ENCODE measurements around the gene XKR8.

Gene XKR8, protein sequence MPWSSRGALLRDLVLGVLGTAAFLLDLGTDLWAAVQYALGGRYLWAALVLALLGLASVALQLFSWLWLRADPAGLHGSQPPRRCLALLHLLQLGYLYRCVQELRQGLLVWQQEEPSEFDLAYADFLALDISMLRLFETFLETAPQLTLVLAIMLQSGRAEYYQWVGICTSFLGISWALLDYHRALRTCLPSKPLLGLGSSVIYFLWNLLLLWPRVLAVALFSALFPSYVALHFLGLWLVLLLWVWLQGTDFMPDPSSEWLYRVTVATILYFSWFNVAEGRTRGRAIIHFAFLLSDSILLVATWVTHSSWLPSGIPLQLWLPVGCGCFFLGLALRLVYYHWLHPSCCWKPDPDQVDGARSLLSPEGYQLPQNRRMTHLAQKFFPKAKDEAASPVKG

DNA sequence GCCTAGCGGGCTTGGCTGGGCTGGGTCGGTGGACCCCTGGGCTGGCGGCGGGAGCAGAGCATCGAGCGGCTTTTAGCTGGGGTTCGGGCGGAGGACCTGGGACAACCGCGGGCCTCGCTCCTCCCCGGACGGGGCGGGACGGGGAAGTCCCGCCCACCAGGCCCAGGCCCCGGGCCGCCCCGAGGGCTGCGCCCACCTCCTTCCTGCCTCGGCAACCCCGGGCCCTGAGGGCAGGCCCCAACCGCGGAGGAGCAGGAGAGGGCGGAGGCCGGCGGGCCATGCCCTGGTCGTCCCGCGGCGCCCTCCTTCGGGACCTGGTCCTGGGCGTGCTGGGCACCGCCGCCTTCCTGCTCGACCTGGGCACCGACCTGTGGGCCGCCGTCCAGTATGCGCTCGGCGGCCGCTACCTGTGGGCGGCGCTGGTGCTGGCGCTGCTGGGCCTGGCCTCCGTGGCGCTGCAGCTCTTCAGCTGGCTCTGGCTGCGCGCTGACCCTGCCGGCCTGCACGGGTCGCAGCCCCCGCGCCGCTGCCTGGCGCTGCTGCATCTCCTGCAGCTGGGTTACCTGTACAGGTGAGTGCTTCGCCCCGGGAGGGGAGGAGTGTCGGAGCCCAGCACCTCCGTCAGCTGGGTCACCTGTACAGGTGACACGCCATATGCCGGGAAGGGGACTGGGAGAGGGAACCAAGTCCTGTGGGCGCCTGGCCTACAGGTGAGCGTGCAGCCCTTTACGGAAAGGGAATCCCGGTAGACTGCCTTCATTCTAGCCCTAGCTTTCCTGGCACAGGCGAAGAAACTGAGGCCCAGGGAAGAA lies at the start of gene XKR8:
Gene XKR8 (plus strand): TSS at position 182 of the 812 bp plus-strand sequence. CDS start 97 bp downstream, at position 279.
- DNase-seq (ENCODE audit: low spot score): peak; percentile 79

DNA sequence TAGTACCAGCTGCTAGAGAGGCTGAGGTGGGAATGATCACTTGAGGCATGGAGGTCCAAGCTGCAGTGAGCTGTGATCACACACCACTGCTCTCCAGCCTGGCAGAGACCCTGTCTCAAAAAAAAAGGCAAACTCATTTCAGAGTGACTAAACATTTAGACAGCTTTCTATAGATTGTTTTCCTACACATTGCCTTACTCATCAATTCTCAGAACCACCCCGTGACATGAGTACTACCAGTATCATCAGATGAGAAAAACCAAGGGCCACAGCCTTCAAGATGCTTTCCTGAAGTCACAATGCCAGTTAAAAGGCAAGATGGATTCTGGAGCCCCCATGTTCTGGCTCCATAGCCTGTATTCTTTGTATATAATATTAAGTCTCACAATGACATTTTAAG lies 47.3 kb upstream of the XKR8 start:
- peak; percentile 58 for DNase-seq (ENCODE audit: low spot score)

DNA sequence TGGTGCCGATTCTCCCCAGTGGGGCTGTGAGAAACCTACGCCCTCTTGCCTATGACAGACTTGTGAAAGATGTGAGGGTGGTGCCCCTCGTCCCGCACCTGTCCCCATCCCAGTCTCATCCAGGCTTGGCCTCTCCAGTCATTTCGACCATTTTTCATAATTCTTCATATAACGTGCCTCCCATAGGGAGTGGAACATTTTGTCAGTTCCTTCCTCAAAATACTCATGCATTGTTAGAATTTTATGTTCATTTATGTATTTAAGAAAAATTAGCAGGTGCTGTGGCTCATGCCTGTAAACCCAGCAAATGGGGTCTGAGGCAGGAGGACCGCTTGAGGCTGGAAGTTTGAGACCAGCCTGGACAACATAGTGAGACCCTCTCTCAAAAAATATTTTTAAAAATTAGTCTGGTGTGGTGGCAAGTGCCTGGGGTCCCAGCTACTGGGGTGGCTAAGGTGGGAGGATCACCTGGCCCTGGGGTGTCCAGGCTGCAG lies 44.6 kb upstream of the XKR8 start:
- DNase-seq (ENCODE audit: low spot score): no peak

DNA sequence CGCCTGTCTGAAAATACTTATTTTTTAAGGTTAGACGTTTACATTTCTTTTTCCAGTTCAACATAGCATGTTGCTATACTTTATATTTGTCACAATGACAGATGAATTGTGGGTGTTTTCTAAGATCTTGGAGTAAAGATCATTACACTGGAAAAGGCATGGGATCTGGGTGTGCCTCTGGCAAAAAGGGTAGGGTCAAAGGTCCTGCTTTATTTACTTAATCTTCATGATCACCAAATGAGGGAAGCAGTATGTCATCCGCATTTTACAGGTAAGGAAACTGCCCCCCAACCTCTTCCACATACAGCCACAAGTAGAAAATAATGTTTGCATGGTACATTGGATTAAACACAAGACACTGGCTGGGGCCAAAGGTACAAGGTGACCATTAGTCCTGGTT lies 37.5 kb upstream of the XKR8 start:
- DNase-seq (ENCODE audit: low spot score): no peak

DNA sequence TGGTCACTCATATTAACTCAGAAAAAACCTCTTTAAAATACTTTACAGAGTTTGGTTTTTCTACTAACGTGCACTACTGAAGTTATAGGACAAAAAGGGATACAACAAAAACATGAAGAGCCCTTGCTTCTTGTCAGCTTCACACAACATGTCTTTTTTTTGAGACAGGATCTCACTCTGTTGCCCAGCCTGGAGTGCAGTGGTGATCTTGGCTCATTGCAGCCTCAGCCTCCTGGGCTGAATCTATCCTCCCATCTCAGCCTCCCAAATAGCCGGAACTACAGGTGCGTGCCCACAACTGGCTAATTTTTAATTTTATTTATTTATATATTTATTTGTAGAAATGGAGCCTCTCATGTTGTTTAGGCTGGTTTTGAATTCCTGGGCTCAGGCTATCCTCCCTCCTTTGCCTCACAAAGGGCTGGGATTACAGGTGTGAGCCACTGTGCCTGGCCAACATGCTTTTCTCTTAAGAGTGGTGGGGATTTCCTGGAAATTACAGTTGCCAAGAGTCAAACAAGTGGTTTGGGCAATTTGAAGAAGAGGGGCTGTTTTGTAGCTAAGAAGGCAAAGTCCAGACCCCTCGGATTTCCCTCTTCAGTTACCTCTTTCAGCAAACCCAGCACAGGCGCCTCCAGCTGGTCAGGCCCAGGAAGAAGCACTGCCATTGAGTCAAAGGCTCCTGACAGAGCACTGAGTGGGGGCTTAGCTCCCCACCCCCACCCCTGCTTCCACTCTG lies 31.4 kb upstream of the XKR8 start:
- no peak for DNase-seq (ENCODE audit: low spot score)

DNA sequence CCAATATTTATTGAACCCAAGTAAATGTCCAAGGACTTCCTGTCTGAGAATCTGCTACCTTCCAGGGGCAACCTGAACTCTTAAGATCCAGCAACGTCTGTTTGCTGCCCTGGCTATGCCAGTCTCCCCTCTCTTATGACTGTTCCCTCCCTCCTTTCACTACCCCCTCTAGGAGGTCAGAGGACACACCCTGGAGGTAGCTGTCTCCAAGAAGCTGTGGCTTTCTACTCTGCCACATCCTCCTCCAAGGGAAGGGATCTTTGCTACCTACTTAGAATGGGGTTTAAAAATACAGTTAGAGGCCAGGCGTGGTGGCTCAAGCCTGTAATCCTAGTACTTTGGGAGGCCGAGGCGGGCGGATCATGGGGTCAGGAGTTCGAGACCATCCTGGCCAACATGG lies 28.6 kb upstream of the XKR8 start:
- no peak for DNase-seq (ENCODE audit: low spot score)

DNA sequence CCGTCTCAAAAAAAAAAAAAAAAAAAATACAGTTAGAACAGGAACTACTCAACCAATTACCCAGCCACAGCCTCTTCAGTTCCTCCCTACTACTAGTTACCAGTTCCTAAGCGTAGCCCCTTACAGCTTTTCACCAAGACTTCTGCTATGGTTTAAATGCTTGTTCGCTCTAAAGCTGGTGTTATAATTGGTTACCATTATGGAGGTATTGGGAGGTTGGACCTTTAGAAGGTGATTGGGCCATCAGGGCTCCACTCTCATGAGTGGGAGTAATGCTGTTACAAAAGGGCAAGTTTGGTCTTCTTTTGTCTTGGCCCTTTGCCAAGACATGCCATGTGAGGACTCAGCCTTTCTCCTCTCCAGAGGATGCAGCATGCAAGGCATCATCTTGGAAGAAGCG lies 28.0 kb upstream of the XKR8 start:
- no peak for DNase-seq (ENCODE audit: low spot score)

DNA sequence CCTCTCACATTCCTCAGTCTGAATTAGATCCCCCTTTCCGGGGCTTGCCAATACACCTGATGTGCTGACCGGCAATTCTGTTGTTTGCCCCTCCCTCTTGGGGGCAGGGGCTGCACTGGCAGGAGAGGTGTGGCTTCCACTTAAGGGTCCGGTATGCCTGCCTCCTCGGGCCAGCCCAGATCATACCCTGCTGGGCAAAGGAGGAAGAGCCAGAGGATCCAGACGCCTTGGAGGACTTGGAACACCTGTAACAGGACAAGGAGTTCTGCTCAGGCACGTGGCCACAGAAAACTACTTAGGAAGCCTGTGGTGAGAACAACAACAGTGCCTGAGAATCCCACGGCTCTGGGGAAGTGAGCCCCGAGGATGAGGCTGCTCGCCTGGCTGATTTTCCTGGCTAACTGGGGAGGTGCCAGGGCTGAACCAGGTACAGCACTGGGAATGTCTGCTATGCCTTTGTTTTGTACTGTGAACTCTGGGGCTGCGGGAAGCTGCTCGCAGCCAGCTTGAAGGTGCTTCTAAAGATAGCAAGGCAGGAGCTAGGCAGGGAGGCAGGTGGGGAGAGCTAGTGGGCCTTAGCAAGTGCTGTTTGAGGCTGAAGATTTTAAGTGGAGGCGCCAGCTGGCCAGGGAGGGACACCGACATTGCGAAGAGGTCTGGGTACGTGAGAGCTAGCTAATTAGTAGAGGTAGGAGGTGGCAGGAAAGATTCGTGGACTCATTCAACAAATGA lies 24.8 kb upstream of the XKR8 start, which contains the start of gene SMPDL3B:
Gene SMPDL3B (plus strand): TSS at position 183 of the 732 bp plus-strand sequence. CDS start 184 bp downstream, at position 367.
- no peak for DNase-seq (ENCODE audit: low spot score)

DNA sequence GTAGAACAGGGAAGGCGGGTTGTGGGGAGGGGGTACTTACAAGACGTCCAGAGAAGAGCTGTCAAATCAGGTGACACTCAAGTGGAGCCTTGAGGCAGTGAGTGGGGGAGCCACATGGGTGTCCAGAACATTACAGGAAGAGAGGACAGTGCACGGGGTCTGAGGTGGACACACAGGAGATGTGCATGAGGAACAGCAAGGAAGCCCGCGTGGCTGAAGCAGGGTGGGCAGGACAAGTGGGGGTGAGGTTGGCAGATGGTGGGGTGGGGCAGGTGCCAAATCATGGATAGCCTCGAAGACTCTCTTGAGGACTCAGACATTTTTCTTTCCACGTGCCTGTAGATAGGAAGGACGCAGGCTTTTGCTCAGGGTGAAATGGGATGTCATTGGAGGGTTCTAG lies 24.1 kb upstream of the XKR8 start:
- no peak for DNase-seq (ENCODE audit: low spot score)

DNA sequence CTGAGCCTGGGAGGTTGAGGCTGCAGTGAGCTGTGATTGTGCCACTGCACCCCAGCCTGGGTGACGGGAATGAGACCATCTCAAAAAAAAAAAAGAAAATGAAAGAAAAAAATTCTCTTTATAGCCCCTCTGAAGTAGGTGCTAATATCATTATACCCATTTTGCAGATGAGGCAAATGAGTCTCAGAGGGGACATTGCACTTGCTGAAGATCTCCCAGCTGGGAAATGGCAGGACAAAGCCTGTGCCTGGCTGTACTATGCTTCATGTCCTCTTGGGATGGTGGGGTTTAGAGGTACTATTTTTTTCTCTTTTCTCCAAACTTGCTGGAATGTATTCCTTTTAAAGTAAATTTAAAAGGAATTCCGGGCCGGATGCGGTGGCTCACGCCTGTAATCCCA lies 23.4 kb upstream of the XKR8 start:
- DNase-seq (ENCODE audit: low spot score): no peak

DNA sequence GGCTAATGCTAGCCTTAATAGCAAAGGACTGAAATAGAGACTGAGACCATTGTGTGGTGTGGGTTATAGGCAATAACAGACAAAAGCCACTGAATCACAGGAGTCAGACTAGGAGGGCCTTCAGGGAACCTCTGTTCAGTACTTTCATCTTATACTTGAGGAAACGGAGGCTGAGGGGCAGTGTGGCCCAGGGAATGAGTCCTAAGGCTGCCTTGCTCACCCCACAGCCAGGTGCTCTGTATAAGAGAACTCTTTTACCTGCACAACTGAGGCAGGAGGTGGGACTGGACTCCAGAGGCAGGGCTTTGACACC lies 22.3 kb upstream of the XKR8 start:
- DNase-seq (ENCODE audit: low spot score): no peak

DNA sequence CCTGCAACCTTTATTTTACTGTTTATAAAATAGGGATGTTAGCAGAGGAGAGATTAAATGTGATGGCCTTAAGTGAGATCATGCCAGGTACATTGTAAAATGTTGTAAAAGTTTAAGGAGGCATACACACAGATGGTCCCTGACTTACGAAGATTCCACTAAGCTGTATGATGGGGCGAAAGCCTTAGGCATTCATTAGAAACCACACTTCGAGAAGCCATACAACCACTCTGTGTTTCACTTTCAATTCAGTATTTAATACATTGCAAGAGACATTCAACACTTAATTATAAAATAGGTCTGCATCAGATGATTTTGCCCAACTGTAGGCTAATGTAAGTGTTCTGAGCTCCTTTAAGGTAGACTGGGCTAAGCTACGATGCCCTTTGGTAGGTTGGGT lies 21.3 kb upstream of the XKR8 start:
- no peak for DNase-seq (ENCODE audit: low spot score)

DNA sequence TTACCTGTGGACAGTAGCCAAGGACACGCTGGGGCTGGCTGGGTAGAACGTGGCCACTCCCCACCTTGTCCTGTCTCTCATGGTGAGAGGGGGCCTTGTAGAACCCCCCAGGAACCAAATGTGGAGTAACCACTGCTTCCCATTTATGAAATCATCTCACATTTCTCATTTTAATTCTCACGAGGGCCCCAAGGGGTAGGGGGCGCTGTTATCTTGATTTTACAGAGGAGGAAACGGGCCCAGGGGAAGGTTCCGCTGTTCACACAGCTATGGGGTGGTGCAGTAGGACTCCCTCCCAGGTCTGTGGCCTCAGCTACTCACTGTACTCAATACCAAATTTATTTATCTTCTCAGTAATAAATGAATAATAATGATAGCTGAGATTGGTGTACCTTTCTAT lies 19.5 kb upstream of the XKR8 start:
- DNase-seq (ENCODE audit: low spot score): no peak

DNA sequence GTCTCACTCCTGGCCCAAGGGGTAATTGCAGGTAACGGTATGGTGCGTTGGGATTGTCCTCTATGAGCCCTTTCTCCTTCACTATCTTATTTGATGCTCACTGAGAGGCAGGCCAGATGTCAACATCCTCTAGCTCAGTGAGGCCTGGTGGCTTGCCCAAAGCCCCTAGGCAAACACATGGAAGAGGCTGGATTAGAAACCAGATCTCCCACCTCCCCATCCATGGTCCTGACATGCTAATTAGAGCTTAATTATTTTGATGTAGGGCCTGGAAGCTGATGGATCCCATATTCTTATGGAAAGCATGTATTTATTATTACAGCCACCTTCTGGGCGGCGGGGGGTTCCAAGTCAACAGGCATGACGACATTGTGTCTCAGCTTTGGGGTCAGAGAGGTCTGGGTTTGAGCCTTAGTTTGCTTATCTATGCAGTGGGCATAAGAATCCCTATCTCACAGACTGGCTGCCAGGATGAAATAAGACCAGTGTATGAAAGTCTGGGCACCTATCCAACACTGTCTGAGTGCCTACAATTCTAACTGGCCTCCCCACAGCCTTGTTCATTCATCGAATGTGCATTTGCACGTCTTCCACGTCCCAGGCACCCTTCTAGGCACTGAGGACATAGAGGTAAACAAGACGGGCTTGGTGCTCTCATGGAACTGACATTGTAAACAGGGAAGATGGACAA lies 18.8 kb upstream of the XKR8 start:
- DNase-seq (ENCODE audit: low spot score): no peak

DNA sequence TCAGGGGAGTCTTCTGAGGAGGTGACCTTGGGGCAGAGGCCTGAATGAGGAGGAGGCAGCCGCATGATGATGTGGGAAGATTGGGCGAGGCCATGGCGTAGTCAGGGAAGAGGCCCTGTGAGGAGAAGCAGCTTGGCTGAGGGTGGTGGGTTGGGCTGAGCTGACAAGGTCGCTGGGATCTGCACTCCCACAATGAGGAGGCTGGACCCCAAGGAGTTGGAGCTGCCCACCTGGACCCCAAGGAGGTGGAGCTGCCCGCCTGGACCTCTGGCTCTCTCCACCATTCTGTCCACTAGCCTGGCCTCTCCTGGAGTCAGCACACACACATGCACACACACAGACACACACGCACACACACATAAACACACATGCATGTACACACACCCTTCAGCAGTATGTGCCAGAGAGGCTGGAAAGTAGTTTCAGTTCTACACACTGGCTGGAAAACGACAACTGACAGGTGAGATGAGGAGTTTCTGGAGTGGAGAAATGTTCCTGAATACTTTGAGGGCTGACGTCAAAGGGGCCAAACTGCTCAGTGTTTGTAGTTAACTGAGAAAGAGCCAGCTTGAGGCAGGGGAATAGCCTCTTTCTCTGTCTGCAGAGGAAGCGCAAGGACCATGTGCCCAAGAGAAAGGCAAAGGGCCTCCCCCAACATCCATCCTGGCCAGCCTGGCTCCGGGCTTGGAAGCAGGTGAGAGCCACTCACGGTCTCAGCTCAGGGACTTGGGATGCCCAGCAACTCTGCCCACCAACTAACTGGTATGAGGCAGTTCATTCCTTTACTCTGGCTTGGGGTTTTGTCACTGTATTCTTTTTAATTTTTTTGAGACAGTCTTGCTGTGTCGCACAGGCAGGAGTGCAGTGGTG lies 17.9 kb upstream of the XKR8 start:
- DNase-seq (ENCODE audit: low spot score): no peak

DNA sequence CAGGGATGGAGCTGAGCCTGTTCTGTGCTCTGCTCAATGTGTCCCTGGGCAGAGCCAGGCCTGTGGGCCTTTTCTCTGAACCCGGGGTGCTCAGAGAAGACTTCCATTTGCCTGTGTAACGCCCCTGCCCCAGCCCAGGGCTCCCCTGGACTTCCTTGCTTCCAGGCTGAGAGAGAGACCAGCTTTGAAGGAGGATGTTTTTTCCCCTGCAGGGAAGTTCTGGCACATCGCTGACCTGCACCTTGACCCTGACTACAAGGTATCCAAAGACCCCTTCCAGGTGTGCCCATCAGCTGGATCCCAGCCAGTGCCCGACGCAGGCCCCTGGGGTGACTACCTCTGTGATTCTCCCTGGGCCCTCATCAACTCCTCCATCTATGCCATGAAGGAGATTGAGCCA lies 14.8 kb upstream of the XKR8 start:
- DNase-seq (ENCODE audit: low spot score): no peak

DNA sequence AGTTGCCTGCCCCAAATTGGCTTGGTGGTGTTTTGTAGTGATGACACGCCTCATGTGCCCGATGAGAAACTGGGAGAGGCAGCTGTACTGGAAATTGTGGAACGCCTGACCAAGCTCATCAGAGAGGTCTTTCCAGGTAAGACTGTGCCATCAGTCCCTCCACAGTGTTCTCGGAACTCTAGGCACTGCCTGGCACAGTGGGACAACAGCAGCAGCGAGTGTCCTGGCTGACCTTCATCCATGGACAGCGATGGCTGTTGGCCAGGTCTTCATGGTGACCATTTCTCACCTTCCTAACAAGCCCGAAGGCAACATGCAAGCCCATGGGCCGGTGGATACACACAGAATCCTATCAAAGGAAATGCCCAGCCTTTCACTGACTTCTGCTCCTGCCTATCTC lies 10.7 kb upstream of the XKR8 start:
- no peak for DNase-seq (ENCODE audit: low spot score)

DNA sequence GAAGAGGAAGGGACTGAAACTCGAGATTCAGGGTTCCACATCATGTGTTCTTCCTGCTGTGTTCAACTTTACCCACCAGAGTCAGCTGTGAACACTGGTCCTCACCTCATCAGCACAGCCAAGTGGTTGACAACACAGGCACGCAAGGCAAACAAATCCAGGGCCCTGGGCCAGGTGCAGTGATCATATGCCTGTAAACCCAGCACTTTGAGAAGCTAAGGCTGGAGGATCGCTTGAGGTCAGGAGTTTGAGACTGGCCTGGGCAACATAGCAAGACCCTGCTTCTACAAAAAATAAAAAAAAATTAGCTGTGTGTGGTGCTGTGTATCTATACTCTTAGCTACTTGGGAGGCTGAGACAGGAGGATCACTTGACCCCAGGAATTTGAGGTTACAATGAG lies 8.4 kb upstream of the XKR8 start:
- no peak for DNase-seq (ENCODE audit: low spot score)

DNA sequence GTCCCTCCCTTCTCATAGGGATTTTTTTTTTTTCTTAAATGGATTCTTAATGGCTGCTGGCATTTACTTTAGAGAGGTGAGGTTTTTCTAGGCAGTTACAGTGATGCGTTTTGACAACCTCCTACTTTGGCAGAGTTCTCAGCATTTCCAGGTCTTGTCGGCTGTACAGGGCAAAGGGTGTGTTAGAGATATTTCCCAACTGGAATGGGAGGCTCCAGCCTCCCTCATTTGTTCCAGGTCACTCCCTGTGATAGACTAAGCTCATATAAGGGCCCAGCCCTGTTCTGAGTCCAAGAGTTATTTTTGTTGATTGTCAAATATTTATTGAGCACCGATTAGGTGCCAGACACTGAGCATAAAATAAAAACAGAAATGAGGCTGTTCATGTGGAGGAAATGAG lies 7.6 kb upstream of the XKR8 start:
- DNase-seq (ENCODE audit: low spot score): no peak

DNA sequence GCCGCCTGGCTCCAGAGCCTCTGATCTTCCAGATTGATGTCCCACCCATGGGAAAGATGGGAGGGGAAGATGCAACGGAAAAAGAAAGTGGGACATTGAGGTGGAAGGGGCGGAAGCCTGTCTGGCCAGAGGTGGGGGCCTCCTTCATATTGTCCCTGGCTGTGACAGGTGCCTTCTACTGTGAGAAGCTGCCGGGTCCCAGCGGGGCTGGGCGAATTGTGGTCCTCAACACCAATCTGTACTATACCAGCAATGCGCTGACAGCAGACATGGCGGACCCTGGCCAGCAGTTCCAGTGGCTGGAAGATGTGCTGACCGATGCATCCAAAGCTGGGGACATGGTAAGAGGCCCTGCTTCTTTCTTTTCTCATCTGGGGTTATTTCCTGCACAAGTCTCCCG lies 5.6 kb upstream of the XKR8 start:
- no peak for DNase-seq (ENCODE audit: low spot score)

Measured in RKO (cell line).